ENCODE results near the gene FGGY. TPM values are rescaled to one million over a fixed set of nuclear protein-coding genes. Genes with fewer than 3 reads are reported as not detected.

The FGGY gene
- total RNA-seq, 1 donor = 24.6 TPM

- no peak for DNase-seq (ENCODE audit: insufficient read length, low spot score, missing footprints)
- no peaks in the 10 kb centered on the region for H3K9me3 ChIP-seq (ENCODE audit: low read depth, low read length)
- H4K20me1 ChIP-seq (ENCODE audit: insufficient read depth, low read length) = no peaks in the 10 kb centered on the region
- peaks cover 15% of the 10 kb centered on the region for H3K4me1 ChIP-seq (ENCODE audit: insufficient read depth, low read length)
- no peaks in the 10 kb centered on the region for H3K36me3 ChIP-seq (ENCODE audit: insufficient read depth, low read length)
- H3K79me2 ChIP-seq (ENCODE audit: insufficient read depth, low read length) = no peaks in the 10 kb centered on the region
- no peak overlapping the region for H3K4me3 ChIP-seq (ENCODE audit: insufficient read depth, low read length)
- H2AFZ ChIP-seq (ENCODE audit: low read length) = peak overlapping the region; percentile 48
- H3K27me3 ChIP-seq (ENCODE audit: insufficient read depth, low read length) = no peaks in the 10 kb centered on the region
- no peak for TF ChIP-seq CTCF (IDR thresholded peaks at IDR 0.05; ENCODE audit: extremely low read depth, low read depth, low read length)
- H3K4me2 ChIP-seq (ENCODE audit: insufficient read depth, low read length) = peak overlapping the region; percentile 64
- peak overlapping the region; percentile 3 for H3K27ac ChIP-seq (ENCODE audit: low read depth, low read length)
Observed at GRCh38 chr1:59315529-59316463, 18.9 kb downstream of the FGGY start.

- no peaks in the 10 kb centered on the region for H3K27me3 ChIP-seq (ENCODE audit: insufficient read depth, low read length)
- H3K27ac ChIP-seq (ENCODE audit: low read depth, low read length) = no peak overlapping the region
- DNase-seq (ENCODE audit: insufficient read length, low spot score, missing footprints) = no peak
- no peaks in the 10 kb centered on the region for H3K79me2 ChIP-seq (ENCODE audit: insufficient read depth, low read length)
- H3K4me3 ChIP-seq (ENCODE audit: insufficient read depth, low read length) = peak overlapping the region; percentile 49
- no peaks in the 10 kb centered on the region for H3K36me3 ChIP-seq (ENCODE audit: insufficient read depth, low read length)
- H4K20me1 ChIP-seq (ENCODE audit: insufficient read depth, low read length) = no peaks in the 10 kb centered on the region
- no peaks in the 10 kb centered on the region for H3K9me3 ChIP-seq (ENCODE audit: low read depth, low read length)
- no peak for TF ChIP-seq CTCF (IDR thresholded peaks at IDR 0.05; ENCODE audit: extremely low read depth, low read depth, low read length)
- peak overlapping the region; percentile 64 for H3K4me2 ChIP-seq (ENCODE audit: insufficient read depth, low read length)
- peak overlapping the region; percentile 48 for H2AFZ ChIP-seq (ENCODE audit: low read length)
- H3K4me1 ChIP-seq (ENCODE audit: insufficient read depth, low read length) = peaks cover 15% of the 10 kb centered on the region
Observed at GRCh38 chr1:59316497-59317128, 19.7 kb downstream of the FGGY start.

- no peak overlapping the region for H3K27ac ChIP-seq (ENCODE audit: low read depth, low read length)
Observed at GRCh38 chr1:59317343-59317742, 20.4 kb downstream of the FGGY start.

More at GRCh38 chr1:59317343-59317742, 20.4 kb downstream of the FGGY start:
- no peaks in the 10 kb centered on the region for H4K20me1 ChIP-seq (ENCODE audit: insufficient read depth, low read length)
- no peak for DNase-seq (ENCODE audit: insufficient read length, low spot score, missing footprints)
- peak overlapping the region; percentile 48 for H2AFZ ChIP-seq (ENCODE audit: low read length)
- peak overlapping the region; percentile 49 for H3K4me3 ChIP-seq (ENCODE audit: insufficient read depth, low read length)
- peaks cover 15% of the 10 kb centered on the region for H3K4me1 ChIP-seq (ENCODE audit: insufficient read depth, low read length)
- H3K4me2 ChIP-seq (ENCODE audit: insufficient read depth, low read length) = peak overlapping the region; percentile 64
- H3K9me3 ChIP-seq (ENCODE audit: low read depth, low read length) = no peaks in the 10 kb centered on the region
- H3K36me3 ChIP-seq (ENCODE audit: insufficient read depth, low read length) = no peaks in the 10 kb centered on the region
- H3K79me2 ChIP-seq (ENCODE audit: insufficient read depth, low read length) = no peaks in the 10 kb centered on the region
- H3K27me3 ChIP-seq (ENCODE audit: insufficient read depth, low read length) = no peaks in the 10 kb centered on the region
- no peak for TF ChIP-seq CTCF (IDR thresholded peaks at IDR 0.05; ENCODE audit: extremely low read depth, low read depth, low read length)

Data from osteoblast (primary cell).